Gastroesophageal sphincter (tissue), 3 donors: ENCODE results near the gene NCLN.

Experiments
- CTCF ChIP-seq, 4 experiments: fragments of 200-600 bp in 2 of 4; fragments of 450-650 bp in 2 of 4; sonication (generic) in 1 of 4; IDR thresholded peaks; one replicate each; pipeline ENCODE4 v1.5.1; 2017 to 2019; ENCODE audit warnings: antibody characterized with exemption in 4 of 4, mild to moderate bottlenecking in 2 of 4, moderate library complexity in 2 of 4
- EP300 ChIP-seq: sonication (generic); formaldehyde crosslinking; IDR thresholded peaks from one replicate; pipeline ENCODE4 v1.6.1; 2017; ENCODE audit warnings: antibody characterized with exemption, mild to moderate bottlenecking
- POLR2A ChIP-seq, 2 donors: fragments of 450-650 bp; IDR thresholded peaks; one replicate each; pipeline ENCODE4 v1.6.1; 2017; ENCODE audit warnings: antibody characterized with exemption in 2 of 2, mild to moderate bottlenecking in 2 of 2, moderate library complexity in 1 of 2

GRCh38 chr19:3233831-3234230 lies 48.1 kb downstream of the NCLN start:
- TF ChIP-seq CTCF (IDR thresholded peaks at IDR 0.05) (no peak), EP300 (no peak), POLR2A (IDR thresholded peaks at IDR 0.05) (no peak)
